ENCODE measurements around the gene RELL2.

DNA sequence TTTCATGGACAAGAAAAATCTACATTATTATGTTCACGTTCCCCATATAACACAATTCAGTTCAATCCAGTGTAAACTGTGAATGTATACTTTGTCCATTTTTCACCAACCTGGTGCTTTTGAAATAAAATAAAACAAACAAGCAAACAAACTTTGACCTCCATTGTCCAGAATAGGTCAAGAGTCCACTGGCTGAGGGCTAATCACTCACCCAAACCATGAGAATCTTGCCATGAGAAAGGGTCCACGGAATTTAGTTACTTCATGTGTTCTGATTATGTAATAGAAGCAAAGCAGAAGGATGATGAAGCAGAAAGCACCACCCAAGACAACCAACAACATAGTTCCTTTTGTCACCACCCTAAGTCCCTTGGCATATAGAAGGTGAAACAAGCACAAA lies 46.7 kb upstream of the RELL2 start:
- TF ChIP-seq ZNF629 (tag by site-specific recombination; IDR thresholded peaks at IDR 0.05) (no peak), YY2 (tag by site-specific recombination; IDR thresholded peaks at IDR 0.05) (no peak), SETDB1 (IDR thresholded peaks at IDR 0.05; ENCODE audit: insufficient read length, low read length) (no peak), ZFHX2 (tag by site-specific recombination; conservative IDR thresholded peaks at IDR 0.05) (no peak), ZNF776 (tag by site-specific recombination; IDR thresholded peaks at IDR 0.05; ENCODE audit: borderline replicate concordance) (no peak), ZNF16 (tag by site-specific recombination; IDR thresholded peaks at IDR 0.05; ENCODE audit: low read depth) (no peak), ZNF785 (tag by site-specific recombination; IDR thresholded peaks at IDR 0.05) (no peak)
- TF ChIP-seq, protein P1, sequence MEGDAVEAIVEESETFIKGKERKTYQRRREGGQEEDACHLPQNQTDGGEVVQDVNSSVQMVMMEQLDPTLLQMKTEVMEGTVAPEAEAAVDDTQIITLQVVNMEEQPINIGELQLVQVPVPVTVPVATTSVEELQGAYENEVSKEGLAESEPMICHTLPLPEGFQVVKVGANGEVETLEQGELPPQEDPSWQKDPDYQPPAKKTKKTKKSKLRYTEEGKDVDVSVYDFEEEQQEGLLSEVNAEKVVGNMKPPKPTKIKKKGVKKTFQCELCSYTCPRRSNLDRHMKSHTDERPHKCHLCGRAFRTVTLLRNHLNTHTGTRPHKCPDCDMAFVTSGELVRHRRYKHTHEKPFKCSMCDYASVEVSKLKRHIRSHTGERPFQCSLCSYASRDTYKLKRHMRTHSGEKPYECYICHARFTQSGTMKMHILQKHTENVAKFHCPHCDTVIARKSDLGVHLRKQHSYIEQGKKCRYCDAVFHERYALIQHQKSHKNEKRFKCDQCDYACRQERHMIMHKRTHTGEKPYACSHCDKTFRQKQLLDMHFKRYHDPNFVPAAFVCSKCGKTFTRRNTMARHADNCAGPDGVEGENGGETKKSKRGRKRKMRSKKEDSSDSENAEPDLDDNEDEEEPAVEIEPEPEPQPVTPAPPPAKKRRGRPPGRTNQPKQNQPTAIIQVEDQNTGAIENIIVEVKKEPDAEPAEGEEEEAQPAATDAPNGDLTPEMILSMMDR (tag by site-specific recombination; IDR thresholded peaks at IDR 0.05) = no peak
- TF ChIP-seq, protein P2, sequence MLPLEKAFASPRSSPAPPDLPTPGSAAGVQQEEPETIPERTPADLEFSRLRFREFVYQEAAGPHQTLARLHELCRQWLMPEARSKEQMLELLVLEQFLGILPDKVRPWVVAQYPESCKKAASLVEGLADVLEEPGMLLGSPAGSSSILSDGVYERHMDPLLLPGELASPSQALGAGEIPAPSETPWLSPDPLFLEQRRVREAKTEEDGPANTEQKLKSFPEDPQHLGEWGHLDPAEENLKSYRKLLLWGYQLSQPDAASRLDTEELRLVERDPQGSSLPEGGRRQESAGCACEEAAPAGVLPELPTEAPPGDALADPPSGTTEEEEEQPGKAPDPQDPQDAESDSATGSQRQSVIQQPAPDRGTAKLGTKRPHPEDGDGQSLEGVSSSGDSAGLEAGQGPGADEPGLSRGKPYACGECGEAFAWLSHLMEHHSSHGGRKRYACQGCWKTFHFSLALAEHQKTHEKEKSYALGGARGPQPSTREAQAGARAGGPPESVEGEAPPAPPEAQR (tag by site-specific recombination; IDR thresholded peaks at IDR 0.05) = no peak
- TF ChIP-seq, protein P3, sequence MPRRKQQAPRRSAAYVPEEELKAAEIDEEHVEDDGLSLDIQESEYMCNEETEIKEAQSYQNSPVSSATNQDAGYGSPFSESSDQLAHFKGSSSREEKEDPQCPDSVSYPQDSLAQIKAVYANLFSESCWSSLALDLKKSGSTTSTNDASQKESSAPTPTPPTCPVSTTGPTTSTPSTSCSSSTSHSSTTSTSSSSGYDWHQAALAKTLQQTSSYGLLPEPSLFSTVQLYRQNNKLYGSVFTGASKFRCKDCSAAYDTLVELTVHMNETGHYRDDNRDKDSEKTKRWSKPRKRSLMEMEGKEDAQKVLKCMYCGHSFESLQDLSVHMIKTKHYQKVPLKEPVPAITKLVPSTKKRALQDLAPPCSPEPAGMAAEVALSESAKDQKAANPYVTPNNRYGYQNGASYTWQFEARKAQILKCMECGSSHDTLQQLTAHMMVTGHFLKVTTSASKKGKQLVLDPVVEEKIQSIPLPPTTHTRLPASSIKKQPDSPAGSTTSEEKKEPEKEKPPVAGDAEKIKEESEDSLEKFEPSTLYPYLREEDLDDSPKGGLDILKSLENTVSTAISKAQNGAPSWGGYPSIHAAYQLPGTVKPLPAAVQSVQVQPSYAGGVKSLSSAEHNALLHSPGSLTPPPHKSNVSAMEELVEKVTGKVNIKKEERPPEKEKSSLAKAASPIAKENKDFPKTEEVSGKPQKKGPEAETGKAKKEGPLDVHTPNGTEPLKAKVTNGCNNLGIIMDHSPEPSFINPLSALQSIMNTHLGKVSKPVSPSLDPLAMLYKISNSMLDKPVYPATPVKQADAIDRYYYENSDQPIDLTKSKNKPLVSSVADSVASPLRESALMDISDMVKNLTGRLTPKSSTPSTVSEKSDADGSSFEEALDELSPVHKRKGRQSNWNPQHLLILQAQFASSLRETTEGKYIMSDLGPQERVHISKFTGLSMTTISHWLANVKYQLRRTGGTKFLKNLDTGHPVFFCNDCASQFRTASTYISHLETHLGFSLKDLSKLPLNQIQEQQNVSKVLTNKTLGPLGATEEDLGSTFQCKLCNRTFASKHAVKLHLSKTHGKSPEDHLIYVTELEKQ (tag by site-specific recombination; IDR thresholded peaks at IDR 0.05; ENCODE audit: borderline replicate concordance) = no peak

Data from HEK293 (cell line).